ENCODE data around the gene ZNF384.

ZNF384 gene

DNA sequence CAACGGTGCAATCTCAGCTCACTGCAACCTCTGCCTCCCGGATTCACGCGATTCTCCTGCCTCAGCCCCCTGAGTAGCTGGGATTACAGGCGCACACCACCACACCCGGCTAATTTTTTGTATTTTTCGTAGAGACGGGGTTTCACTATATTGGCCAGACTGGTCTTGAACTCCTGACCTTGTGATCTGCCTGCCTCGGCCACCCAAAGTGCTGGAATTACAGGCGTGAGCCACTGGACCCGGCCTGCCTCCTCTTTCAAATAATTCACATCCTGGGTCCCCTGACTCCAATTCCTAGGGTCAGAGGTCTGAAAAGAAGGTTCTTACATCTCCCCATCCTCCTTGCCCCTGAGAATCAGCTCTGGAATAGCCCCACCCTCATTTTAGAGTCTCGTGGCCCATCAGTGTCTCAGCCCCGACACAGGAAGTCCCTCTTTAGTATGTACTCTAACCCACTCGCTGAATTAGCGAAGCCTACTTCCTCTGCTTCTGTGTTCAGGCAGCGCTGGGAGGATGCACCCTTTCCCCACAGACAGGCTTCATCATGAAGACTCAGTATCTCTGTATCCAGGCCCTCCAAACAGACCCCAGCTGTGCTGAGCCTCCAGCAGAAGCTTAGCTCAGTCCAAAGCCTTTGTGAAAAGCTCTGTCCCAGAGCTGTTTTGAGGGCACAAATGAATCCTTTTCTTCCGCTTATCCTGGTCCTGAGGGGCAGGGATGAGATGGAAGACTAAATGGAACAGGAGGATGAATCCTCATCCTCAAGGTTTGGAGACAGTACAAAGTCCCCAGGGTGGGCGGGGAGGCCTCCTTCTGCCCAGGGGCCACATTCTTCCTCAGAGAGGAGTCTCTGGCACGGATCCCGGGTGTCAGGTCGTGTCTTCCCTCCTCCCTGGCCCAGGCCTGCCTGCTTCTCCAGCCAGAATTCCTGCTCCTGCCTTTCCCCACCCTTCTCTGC is 56.9 kb downstream of the ZNF384 start:
- TF ChIP-seq, protein P1, sequence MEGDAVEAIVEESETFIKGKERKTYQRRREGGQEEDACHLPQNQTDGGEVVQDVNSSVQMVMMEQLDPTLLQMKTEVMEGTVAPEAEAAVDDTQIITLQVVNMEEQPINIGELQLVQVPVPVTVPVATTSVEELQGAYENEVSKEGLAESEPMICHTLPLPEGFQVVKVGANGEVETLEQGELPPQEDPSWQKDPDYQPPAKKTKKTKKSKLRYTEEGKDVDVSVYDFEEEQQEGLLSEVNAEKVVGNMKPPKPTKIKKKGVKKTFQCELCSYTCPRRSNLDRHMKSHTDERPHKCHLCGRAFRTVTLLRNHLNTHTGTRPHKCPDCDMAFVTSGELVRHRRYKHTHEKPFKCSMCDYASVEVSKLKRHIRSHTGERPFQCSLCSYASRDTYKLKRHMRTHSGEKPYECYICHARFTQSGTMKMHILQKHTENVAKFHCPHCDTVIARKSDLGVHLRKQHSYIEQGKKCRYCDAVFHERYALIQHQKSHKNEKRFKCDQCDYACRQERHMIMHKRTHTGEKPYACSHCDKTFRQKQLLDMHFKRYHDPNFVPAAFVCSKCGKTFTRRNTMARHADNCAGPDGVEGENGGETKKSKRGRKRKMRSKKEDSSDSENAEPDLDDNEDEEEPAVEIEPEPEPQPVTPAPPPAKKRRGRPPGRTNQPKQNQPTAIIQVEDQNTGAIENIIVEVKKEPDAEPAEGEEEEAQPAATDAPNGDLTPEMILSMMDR (IDR thresholded peaks at IDR 0.05; ENCODE audit: low read depth, low read length), result no peak
- DNase-seq, result peak; percentile 30
- H3K27ac ChIP-seq, result peak overlapping the region; percentile 16

DNA sequence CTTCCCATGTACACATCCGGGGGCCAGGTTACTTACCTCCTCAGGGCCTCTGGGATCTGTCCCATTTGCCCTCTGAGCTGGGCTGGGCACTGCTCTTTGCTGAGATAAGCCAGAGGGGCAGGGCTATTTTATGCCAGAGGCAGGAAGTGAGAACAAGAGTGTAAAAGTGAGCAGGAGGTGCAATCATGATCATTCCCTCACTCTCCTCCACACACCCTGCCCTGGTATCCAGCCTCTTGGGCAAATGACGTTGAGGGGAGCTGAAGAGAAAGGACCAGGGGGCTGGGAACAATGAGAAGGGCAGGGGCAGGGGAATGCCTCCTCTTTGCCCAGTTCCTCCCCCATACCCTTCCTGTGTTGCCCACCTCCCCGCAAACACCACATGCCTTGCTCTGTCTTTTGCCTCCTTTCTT is 57.6 kb downstream of the ZNF384 start:
- DNase-seq, result no peak
- Histone ChIP-seq H3K36me3 (no peaks in the 10 kb centered on the region), H3K9me3 (ENCODE audit: severe bottlenecking) (no peaks in the 10 kb centered on the region), H3K4me3 (ENCODE audit: low read depth, low read length) (no peak overlapping the region), H3K27me3 (ENCODE audit: insufficient read depth, low read depth, severe bottlenecking) (no peaks in the 10 kb centered on the region), H3K27ac (no peak overlapping the region)
- TF ChIP-seq, protein P1 (IDR thresholded peaks at IDR 0.05; ENCODE audit: low read depth, low read length), result no peak

More for the DNA sequence above, 56.9 kb downstream of the ZNF384 start:
- Histone ChIP-seq H3K36me3 (no peaks in the 10 kb centered on the region), H3K9me3 (ENCODE audit: severe bottlenecking) (no peaks in the 10 kb centered on the region), H3K27me3 (ENCODE audit: insufficient read depth, low read depth, severe bottlenecking) (no peaks in the 10 kb centered on the region), H3K4me3 (ENCODE audit: low read depth, low read length) (no peak overlapping the region)

DNA sequence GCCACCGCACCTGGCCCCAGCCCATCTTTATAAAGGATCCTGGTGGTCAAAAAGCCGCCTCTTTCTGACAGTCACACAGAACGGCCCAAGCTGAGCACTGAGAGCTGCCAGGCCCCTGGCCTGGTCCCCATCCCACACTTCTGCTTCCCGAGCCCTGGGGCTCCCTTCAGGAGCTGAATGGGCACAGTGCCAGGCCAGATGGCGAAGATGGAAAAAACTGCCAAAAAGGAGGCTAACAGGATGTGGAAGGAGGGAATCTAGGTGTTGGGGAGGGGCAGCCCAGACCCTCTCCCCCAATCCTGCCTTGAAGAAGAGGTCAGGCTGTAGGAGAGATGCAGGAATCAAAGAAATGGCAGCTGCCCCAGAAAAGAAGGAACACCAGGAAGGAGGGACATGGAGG is 58.4 kb downstream of the ZNF384 start:
- TF ChIP-seq, protein P1 (IDR thresholded peaks at IDR 0.05; ENCODE audit: low read depth, low read length), result no peak
- H3K4me3 ChIP-seq (ENCODE audit: low read depth, low read length), result no peak overlapping the region
- H3K27ac ChIP-seq, result no peak overlapping the region
- no peaks in the 10 kb centered on the region for H3K36me3 ChIP-seq
- H3K27me3 ChIP-seq (ENCODE audit: insufficient read depth, low read depth, severe bottlenecking), result no peaks in the 10 kb centered on the region
- no peak for DNase-seq
- no peaks in the 10 kb centered on the region for H3K9me3 ChIP-seq (ENCODE audit: severe bottlenecking)

DNA sequence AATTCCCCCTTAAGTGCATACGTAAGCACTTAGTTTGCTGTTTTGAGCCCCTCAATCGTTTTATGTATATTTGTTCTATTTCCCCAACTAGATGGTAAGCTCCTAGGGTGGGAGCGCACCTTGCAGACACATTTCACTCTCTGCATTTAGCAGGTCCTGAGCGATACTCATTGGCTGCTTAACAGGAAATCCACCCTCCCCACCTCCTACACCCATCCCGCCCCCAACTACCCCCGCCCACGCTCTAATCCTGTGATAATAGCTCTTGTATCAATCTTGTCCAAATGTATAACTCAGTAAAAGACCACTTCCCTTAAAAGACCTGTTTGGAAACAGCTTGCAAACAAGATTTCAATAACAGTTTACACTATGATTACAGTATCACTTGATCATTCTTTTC is 61.6 kb downstream of the ZNF384 start:
- DNase-seq, result peak; percentile 35
- Histone ChIP-seq H3K36me3 (no peaks in the 10 kb centered on the region), H3K4me3 (ENCODE audit: low read depth, low read length) (no peak overlapping the region), H3K27ac (no peak overlapping the region), H3K27me3 (ENCODE audit: insufficient read depth, low read depth, severe bottlenecking) (no peaks in the 10 kb centered on the region), H3K9me3 (ENCODE audit: severe bottlenecking) (no peaks in the 10 kb centered on the region)
- TF ChIP-seq, protein P1 (IDR thresholded peaks at IDR 0.05; ENCODE audit: low read depth, low read length), result no peak

DNA sequence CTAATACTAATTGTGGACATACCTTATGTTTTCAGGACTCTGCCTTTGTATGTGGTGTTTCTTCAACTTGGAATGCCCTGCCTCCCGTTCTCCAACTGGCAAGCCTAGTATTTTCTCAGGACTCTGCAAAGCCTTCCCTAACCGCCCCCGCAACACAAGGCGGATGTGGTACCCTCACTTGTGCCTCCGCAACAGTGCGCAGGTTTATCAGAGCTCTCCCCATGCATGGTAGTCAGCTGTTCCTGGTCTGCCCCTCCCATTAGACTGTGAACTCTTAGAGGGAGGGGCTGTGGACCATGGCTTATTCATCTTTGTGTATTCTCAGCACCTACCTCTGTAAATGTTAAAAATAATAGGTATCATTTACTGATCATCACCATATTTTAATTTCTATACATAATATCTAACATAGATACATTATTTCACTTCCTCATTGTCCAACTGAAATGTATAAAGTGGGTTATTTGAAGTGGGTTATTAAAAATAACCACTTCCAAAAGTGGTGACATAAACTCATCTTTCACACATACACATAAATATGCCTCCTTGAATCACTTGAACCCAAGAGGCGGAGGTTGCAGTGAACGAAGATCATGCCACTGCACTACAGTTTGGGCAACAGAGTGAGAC is 62.4 kb downstream of the ZNF384 start:
- no peak overlapping the region for H3K27ac ChIP-seq
- no peaks in the 10 kb centered on the region for H3K9me3 ChIP-seq (ENCODE audit: severe bottlenecking)
- DNase-seq, result no peak
- H3K36me3 ChIP-seq, result no peaks in the 10 kb centered on the region
- no peak overlapping the region for H3K4me3 ChIP-seq (ENCODE audit: low read depth, low read length)
- no peaks in the 10 kb centered on the region for H3K27me3 ChIP-seq (ENCODE audit: insufficient read depth, low read depth, severe bottlenecking)
- TF ChIP-seq, protein P1 (IDR thresholded peaks at IDR 0.05; ENCODE audit: low read depth, low read length), result no peak
